Esophagus squamous epithelium (tissue), 5 donors: ENCODE data around the gene CASP6. TPM values are rescaled to one million over a fixed set of nuclear protein-coding genes. Genes with fewer than 3 reads are reported as not detected.

ENCODE experiments used
- DNase-seq: peaks from one replicate; lab custom pipeline; 2025; lab: John Stamatoyannopoulos, UW
- H3K27ac ChIP-seq, 4 donors: fragments of 200-600 bp; sonication (generic); one replicate each; pipeline ENCODE4 v1.5.1; 2016 to 2019; ENCODE audit warnings: mild to moderate bottlenecking in 1 of 4
- H3K27me3 ChIP-seq, 4 donors: fragments of 200-600 bp; sonication (generic); 1 replicate in 3 of 4; 2 replicates in 1 of 4; pipeline versions ENCODE4 v1.5.1 to v1.6.0; 2017 to 2021; ENCODE audit warnings: antibody characterized with exemption in 1 of 4
- H3K36me3 ChIP-seq, 3 donors: fragments of 200-600 bp; sonication (generic); one replicate each; pipeline ENCODE4 v1.5.1; 2016 to 2019
- H3K4me1 ChIP-seq, 3 donors: fragments of 200-600 bp; sonication (generic); one replicate each; pipeline ENCODE4 v1.5.1; 2017 to 2019
- H3K4me3 ChIP-seq, 4 donors: fragments of 200-600 bp; sonication (generic); 1 replicate in 3 of 4; 2 replicates in 1 of 4; pipeline ENCODE4 v1.5.1; 2016 to 2019; ENCODE audit warnings: mild to moderate bottlenecking in 2 of 4, moderate library complexity in 1 of 4
- H3K9me3 ChIP-seq, 3 donors: fragments of 200-600 bp; sonication (generic); one replicate each; pipeline ENCODE4 v1.5.1; 2016 to 2019
- POLR2A ChIP-seq, 4 donors: fragments of 450-650 bp; IDR thresholded peaks; one replicate each; pipeline ENCODE4 v1.6.1; 2017; ENCODE audit warnings: antibody characterized with exemption in 4 of 4, mild to moderate bottlenecking in 4 of 4, moderate library complexity in 3 of 4
- WGBS, 2 donors: methylation state at CpG; one replicate each; pipeline ENCODE4 v1.1.5; 2018; 5-methylcytosine and 5-hydroxymethylcytosine counted together
- intact Hi-C: fragments of 100-400 bp; cut with DNase I; formaldehyde crosslinking; loops from one replicate; pipeline ENCODE4 v1.15.0; 2022
- small RNA-seq, 4 donors: library from RNA; depleted of rRNA; stranded (forward); fragments of <200 nt; gene quantifications; one replicate each; pipeline ENCODE3, GENCODE V24; 2016
- total RNA-seq, 4 donors: library from RNA; depleted of rRNA; stranded (reverse); fragments of >200 nt; gene quantifications; one replicate each; pipeline ENCODE4 v1.1.0, GENCODE V29; 2016
- TF ChIP-seq, protein P1 (sequence below), 6 experiments: fragments of 450-650 bp in 4 of 6; fragments of 200-600 bp in 2 of 6; sonication (generic) in 2 of 6; IDR thresholded peaks; one replicate each; pipeline ENCODE4 v1.5.1; 2016 to 2019; ENCODE audit warnings: antibody characterized with exemption in 6 of 6, mild to moderate bottlenecking in 4 of 6, moderate library complexity in 4 of 6
- donor health status: DM: yes; HTN: yes; CAD: no.

The CASP6 gene
- total RNA-seq, 4 donors from 2014 or later: 7.0 to 21.9 (median 15.4) TPM

DNA sequence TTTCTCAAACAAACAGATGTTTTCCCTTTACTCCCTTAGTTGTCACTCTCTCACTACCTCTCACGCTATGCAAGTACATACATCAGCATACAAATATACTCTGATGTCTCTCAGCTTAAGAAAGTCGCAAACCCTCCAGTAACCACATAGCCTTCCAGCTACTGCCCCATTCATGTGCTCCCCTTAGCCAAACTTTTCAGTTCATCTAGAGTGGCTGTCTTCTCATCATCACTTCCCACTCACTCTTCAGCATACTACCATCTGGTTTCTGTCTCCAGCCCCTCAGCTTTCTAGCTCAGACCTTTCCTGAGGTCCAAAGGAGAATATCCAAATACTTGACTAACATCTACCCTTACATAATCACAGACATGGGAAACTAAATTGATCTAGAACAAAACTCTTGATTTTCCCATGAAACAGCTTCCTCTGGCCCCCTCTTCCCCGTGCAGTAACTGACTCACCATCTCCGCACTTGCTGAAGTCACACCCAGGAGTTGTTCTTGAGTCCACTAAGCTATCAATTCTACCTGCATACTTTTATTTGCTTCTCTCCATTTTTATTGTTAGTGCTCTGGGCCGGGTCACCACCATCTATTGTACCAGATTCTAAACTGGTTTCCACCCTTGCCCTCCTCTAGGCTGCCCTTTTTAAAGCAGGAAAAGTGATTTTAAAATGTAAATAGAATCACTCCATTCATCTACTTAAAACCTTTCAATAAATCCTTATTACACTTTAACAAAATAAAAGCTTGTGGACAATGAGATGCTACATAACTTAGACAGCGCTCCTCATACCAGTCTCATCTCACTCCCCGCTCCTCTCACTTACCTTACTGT is 57.2 kb downstream of the CASP6 start:
- no peak overlapping the region for H3K4me3 ChIP-seq
- TF ChIP-seq, protein P1, sequence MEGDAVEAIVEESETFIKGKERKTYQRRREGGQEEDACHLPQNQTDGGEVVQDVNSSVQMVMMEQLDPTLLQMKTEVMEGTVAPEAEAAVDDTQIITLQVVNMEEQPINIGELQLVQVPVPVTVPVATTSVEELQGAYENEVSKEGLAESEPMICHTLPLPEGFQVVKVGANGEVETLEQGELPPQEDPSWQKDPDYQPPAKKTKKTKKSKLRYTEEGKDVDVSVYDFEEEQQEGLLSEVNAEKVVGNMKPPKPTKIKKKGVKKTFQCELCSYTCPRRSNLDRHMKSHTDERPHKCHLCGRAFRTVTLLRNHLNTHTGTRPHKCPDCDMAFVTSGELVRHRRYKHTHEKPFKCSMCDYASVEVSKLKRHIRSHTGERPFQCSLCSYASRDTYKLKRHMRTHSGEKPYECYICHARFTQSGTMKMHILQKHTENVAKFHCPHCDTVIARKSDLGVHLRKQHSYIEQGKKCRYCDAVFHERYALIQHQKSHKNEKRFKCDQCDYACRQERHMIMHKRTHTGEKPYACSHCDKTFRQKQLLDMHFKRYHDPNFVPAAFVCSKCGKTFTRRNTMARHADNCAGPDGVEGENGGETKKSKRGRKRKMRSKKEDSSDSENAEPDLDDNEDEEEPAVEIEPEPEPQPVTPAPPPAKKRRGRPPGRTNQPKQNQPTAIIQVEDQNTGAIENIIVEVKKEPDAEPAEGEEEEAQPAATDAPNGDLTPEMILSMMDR (IDR thresholded peaks at IDR 0.05): no peak
- no peak for TF ChIP-seq POLR2A (IDR thresholded peaks at IDR 0.05)
- H3K4me1 ChIP-seq: no peaks in the 10 kb centered on the region
- WGBS, 2 donors: 82 to 83% methylated on average over 7 of the region's 7 CpGs
- no peak overlapping the region for H3K27ac ChIP-seq
- H3K9me3 ChIP-seq: no peaks in the 10 kb centered on the region
- no peaks in the 10 kb centered on the region for H3K36me3 ChIP-seq
- intact Hi-C loops: no loop called here
- DNase-seq: no peak
- no peaks in the 10 kb centered on the region for H3K27me3 ChIP-seq

GRCh38 chr4:109640644-109641043 is 62.6 kb downstream of the CASP6 start:
- H3K4me3 ChIP-seq: no peak overlapping the region
- WGBS, 2 donors: 62 to 90% methylated on average over 2 of the region's 2 CpGs

More at GRCh38 chr4:109640644-109641043, 62.6 kb downstream of the CASP6 start:
- Histone ChIP-seq H3K27me3 (no peaks in the 10 kb centered on the region), H3K36me3 (no peaks in the 10 kb centered on the region), H3K4me1 (no peaks in the 10 kb centered on the region), H3K27ac (no peak overlapping the region), H3K9me3 (peaks cover 0 to 8% (median 0%) of the 10 kb centered on the region in 3 donors)
- intact Hi-C loops: no loop called here
- no peak for DNase-seq
- TF ChIP-seq, protein P1 (IDR thresholded peaks at IDR 0.05): no peak
- TF ChIP-seq POLR2A (IDR thresholded peaks at IDR 0.05): no peak

Small RNA genes lying within 50 kb of the gene (small RNA-seq; reads per million reads assigned to genes)
- 0 to 0.15 (median 0.07) reads per million in 4 donors for gene HIGD1AP14

Other genes with a start within 250 kb of the CASP6 start
- 10 to 100 TPM; 18.7 to 34.5 (median 22.2) TPM for gene MCUB, start 143.2 kb downstream of the CASP6 start, total RNA-seq
- 10 to 100 TPM; 10.8 to 66.6 (median 25.2) TPM for gene PLA2G12A, start 26.6 kb upstream of the CASP6 start, total RNA-seq
- gene CFI, start 98.6 kb upstream of the CASP6 start, total RNA-seq: 10 to 100 TPM in 2 of 4 donors, 1 to 10 TPM in 2; 6.1 to 45.1 (median 11.0) TPM
- 10 to 100 TPM in 3 of 4 donors, 1 to 10 TPM in 1; 5.9 to 14.2 (median 11.3) TPM for gene GAR1, start 112.3 kb upstream of the CASP6 start, total RNA-seq
- under 1 TPM in 2 of 4 donors, not detected in 2; 0.18 to 0.19 TPM for gene RRH, start 124.5 kb upstream of the CASP6 start, total RNA-seq
- gene LRIT3, start 144.7 kb upstream of the CASP6 start, total RNA-seq: under 1 TPM in 2 of 4 donors, not detected in 2; 0.15 to 0.38 TPM
- gene EGF, start 209.4 kb upstream of the CASP6 start, total RNA-seq: under 1 TPM; 0.19 to 0.70 (median 0.47) TPM